Activated CD4-positive, alpha-beta T cell treated with anti-CD3 and anti-CD28 coated beads, Interleukin-2, amount 50 U/mL, for 1 hour (primary cell): ENCODE data around the gene TRPM2.
A peak's percentile ranks its signal among the peaks of the same experiment; 100 is the strongest.

ENCODE experiments used
- DNase-seq: peaks from one replicate; pipeline ENCODE4 v3.0.0-alpha.2; 2020

TRPM2 gene

GRCh38 chr21:44353191-44353970, at the start of gene TRPM2:
Gene TRPM2, plus strand, starts transcription at chr21:44353621. Its CDS starts 80 bp downstream, at chr21:44353701.
- DNase-seq, result no peak

DNA sequence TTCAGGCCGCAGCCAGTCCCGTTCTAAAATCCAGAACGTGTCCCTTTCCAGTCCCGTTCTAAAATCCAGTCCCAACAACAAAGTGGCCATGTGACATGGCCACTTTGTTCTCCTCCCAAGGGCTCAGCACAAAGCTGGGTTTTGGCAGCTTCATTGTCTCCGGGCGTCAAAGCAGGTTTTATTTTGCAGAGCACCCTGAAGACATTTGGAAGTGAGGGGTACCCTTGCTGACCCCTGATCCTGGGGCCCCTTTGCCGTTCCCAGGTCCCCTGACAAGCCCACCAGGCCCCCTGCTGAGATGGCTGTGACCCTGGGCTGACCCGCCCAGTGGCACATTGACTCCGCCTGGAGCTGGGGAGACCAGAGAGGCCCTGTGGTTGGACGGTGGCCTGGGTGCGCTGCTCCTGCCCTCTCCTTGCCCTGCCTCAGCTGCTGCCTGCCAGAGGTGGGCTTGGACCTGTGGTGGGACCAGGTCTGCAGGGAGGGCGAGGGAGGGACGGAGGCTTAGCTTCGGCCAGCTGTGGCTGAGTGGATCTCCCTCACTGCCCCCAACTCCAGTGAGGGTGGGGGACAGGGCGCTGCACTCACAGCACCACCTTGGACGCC, 49.3 kb upstream of the TRPM2 start:
- no peak for DNase-seq

- peak; percentile 50 for DNase-seq
These were observed 48.5 kb upstream of the TRPM2 start for GRCh38 chr21:44304877-44305293.

GRCh38 chr21:44305691-44306090, 47.7 kb upstream of the TRPM2 start:
- DNase-seq, result no peak

DNA sequence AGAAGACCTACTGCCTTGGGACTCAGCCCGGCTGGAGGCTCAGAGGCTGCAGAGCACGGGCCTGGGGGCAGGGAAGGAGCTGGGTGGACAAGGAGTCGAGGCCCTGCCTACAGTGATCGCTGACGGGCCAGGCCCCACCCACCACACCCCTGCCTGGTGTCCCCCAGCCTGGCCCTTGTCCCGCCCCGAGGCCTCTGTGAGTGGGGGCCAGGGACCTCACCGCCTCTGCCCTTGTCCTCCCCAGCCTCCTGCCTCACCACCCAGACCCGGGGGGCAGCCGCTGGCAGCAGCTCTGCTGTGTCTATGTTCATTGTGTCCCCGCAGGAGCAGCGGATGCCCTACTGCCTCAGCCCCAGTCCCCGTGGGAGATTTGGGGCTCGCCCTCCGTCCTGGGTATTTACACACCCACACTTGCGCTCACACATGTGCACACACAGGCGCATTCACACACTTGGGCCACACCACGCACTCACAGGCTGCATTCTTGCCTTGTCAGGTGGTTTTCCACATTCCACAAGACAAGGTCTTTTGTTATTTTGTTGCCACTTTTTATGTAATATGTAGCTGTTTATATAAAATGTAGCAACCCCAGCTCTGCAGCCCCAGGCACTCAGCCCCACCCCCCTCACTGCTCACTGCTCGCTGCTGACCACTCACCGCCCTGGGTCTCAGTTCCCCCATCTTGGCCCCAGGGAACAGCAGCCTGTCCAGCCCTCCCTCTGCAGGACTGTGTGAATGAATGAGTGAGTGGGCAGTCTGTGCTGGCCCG, 46.3 kb upstream of the TRPM2 start:
- no peak for DNase-seq

DNA sequence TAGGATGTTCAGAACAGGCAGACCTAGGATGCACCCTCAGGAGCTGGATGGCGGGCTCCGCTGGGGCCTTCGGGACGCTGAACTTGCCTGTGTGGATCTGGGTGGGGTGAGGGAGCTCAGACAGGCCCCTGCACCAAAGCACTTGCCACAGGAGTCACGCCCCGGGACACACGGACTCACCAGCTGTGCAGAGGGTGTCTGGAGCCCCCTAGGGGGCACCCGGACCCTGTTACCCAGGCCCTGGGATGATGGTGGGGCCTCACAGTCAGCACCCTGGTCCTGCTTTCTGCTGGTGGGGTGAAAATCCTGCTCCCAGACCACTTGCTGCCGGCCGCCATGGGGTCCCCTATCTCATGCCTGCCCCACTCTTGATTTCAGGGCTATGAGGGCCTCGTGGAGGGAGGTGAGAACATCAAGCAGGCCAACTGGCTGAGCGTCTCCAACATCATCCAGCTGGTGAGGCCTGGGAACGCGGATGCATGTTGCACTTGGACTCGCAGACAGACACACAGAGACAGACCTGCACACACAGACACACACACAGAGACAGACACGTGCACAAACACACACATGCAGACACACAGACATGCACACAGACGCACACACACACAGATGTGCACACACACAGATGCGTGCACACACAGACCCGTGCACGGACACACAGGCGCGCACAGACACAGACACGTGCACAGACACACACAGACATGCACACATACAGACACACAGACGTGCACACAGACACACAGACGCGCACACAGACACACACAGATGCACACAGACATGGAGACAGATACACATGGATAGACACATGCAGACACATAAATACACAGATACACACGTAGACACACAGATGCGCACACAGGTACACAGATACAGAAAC, 42.6 kb upstream of the TRPM2 start:
- DNase-seq, result no peak

- no peak for DNase-seq
These were observed 41.3 kb upstream of the TRPM2 start for GRCh38 chr21:44312089-44312488.

DNA sequence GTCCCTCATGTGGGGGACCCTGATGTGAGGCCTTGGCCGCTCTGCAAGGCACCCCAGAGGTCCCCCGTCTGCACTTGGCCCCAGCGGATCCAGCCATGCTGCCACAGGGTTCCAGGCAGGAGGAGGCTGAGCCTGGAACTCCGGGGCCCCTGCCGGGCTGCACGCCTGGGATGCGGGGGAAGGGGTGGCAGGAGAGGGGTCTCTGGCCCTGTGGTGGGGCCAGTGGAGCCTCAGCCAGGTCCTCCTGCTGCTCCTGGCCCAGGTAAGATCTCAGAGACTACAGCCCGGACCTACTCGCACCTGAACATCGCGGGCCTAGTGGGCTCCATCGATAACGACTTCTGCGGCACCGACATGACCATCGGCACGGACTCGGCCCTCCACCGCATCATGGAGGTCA, 40.7 kb upstream of the TRPM2 start:
- no peak for DNase-seq

DNA sequence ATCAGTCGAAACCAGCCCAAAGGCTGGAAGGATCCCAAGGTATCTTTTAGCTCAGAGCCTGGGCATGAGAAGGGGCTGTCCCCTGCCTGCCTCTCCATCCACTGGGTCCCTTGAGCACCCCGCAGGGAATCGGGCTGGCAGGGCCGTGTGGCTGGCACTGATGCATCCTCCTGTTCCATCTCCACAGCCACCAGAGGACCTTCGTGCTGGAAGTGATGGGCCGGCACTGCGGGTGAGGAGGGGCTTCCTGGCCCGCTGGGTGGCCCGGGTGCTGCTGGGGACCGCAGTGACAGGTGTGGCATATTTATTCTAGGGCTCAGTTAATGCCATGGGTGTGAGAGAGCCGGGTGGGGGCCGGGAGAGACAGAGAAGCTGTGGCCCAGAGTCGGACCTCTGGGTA, 40.0 kb upstream of the TRPM2 start:
- no peak for DNase-seq

- no peak for DNase-seq
These were observed 39.3 kb upstream of the TRPM2 start for GRCh38 chr21:44314128-44314527.

- DNase-seq, result no peak
These were observed 38.9 kb upstream of the TRPM2 start for GRCh38 chr21:44314561-44314960.

- DNase-seq, result no peak
These were observed 37.7 kb upstream of the TRPM2 start for GRCh38 chr21:44315691-44316203.

DNA sequence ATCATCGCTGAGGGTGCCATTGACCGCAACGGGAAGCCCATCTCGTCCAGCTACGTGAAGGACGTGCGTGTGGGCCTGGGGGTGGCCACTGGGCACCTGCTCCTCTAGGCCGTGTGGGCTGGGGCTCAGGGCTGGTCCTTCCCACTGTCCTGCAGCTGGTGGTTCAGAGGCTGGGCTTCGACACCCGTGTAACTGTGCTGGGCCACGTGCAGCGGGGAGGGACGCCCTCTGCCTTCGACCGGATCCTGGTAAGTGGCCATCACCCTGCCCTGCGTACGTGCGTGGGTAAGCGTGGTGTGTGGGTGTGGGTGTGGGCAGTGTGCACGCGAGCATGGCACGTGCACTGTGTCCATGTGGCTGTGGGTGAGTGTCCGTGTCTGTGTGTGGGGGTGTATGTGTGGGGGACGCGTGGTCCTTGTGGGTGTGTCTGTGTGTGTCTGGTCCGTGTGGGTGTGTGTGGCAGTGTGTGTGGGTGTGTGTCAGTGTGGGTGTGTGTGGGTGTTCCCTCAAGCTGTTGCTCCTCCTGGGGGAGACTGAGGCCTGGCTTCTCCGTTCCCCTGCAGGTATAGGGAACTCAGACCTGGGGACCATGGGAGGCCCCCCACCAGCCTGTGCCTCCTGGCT, 37.0 kb upstream of the TRPM2 start:
- DNase-seq, result no peak

GRCh38 chr21:44317241-44317782, 36.1 kb upstream of the TRPM2 start:
- no peak for DNase-seq

DNA sequence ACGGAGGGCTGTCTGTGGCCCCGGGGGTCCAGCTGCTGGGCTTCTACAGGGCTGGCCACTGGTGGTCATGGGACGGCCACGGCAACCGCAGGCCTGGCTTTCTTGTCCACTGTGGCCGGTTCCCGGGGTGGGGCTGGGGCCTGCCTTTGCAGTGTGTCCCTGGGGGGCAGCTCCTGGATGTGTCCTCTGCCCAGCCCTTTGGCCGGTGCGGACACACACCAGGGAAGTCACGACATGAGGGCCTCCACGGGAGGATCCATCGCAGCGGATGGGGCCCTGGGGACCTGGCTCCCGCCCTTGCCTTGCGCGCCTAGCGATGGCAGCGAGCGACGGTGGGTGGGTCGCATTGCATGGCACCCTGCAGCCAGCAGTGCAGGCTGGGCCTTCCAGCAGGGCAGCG, 35.5 kb upstream of the TRPM2 start:
- no peak for DNase-seq

GRCh38 chr21:44318489-44319285, 34.7 kb upstream of the TRPM2 start:
- no peak for DNase-seq

GRCh38 chr21:44319407-44320065, 33.9 kb upstream of the TRPM2 start:
- no peak for DNase-seq

DNA sequence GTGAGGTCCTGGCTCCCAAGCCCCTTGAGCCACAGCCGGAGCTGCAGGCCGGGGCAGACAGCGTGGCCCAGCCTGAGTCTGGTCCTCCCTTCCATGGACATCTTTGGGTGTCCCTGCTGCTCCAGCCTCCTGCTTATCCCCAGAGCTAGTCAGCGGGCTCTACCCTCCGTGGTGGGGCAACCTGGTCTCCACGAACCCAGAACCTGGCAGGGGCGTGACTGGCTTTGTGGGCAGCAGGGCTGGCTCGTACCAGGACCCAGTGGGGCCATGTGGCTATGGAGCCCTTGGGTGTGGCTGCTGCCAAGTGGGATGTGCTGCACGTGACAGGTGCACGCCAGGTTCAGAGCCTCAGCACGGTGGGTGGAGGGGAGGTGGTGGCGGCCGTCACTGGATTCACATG, 32.6 kb upstream of the TRPM2 start:
- DNase-seq, result no peak

DNA sequence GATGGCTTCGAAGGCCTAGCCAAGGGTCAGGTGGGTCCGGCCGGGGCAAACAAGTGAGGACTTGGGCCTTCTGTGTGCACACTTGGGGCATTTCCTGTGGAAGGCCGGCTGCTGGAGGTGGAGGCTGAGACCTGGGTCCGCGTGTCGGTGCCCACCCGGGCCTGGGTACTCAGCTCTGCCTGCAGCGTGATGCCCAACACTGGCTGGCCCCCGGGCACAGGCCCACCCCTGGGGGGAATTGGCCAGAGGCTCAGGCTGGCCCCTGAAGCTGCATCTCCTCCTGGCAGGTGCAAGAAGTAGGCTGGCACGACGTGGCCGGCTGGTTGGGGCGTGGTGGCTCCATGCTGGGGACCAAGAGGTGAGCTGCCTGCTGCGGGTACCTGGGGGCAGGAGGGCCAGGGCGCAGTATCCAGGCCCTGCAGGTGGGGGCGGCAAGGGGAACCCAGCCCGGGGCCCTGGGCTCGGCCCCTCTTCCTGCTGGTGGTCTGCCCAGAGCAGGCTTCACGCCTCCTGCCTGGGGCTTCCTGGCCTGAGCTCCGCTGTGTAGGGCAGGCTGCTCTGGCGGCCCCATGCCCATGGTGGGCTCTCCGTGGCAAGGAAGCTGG, 31.5 kb upstream of the TRPM2 start:
- DNase-seq, result no peak
